GM23248 (cell line): ENCODE measurements around the gene GNAI1. TPM values are rescaled to one million over a fixed set of nuclear protein-coding genes. Genes with fewer than 3 reads are reported as not detected.

Source experiments
- DNase-seq: peaks from one replicate; pipeline ENCODE4 v3.0.0-alpha.2; 2015
- H2AFZ ChIP-seq: fragments of 200-600 bp; sonication (generic); 2 replicates; pipeline ENCODE4 v1.6.1; 2016; ENCODE audit warnings: antibody characterized with exemption
- H3F3A ChIP-seq: fragments of 200-600 bp; sonication (generic); 2 replicates; pipeline ENCODE4 v1.6.1; 2016; ENCODE audit warnings: mild to moderate bottlenecking, antibody characterized with exemption, mixed run types; ENCODE audit not compliant: insufficient read depth
- H3K27ac ChIP-seq: fragments of 200-600 bp; sonication (generic); 2 replicates; pipeline ENCODE4 v1.5.1; 2016; ENCODE audit warnings: mild to moderate bottlenecking
- H3K27me3 ChIP-seq: fragments of 200-600 bp; sonication (generic); replicated peaks from 2 replicates; pipeline ENCODE4 v1.6.1; 2016; ENCODE audit warnings: mild to moderate bottlenecking; ENCODE audit not compliant: insufficient read depth
- H3K36me3 ChIP-seq: fragments of 200-600 bp; sonication (generic); 2 replicates; pipeline ENCODE4 v1.6.1; 2016; ENCODE audit warnings: low read depth, mild to moderate bottlenecking
- H3K4me1 ChIP-seq: fragments of 200-600 bp; sonication (generic); 2 replicates; pipeline ENCODE4 v1.6.1; 2016; ENCODE audit warnings: mild to moderate bottlenecking; ENCODE audit not compliant: insufficient read depth
- H3K4me2 ChIP-seq: fragments of 200-600 bp; sonication (generic); one replicate; pipeline ENCODE4 v1.6.1; 2016; ENCODE audit warnings: mild to moderate bottlenecking; ENCODE audit not compliant: unreplicated experiment
- H3K4me3 ChIP-seq: fragments of 200-600 bp; sonication (generic); 2 replicates; pipeline ENCODE4 v1.5.1; 2016; ENCODE audit warnings: mild to moderate bottlenecking
- H3K79me2 ChIP-seq: fragments of 200-600 bp; sonication (generic); 2 replicates; pipeline ENCODE4 v1.6.1; 2016; ENCODE audit warnings: mild to moderate bottlenecking; ENCODE audit not compliant: insufficient read depth
- H3K9ac ChIP-seq: fragments of 200-600 bp; sonication (generic); 2 replicates; pipeline ENCODE4 v1.6.1; 2016; ENCODE audit warnings: mild to moderate bottlenecking
- H3K9me2 ChIP-seq: fragments of 200-600 bp; sonication (generic); 2 replicates; pipeline ENCODE4 v1.6.1; 2016; ENCODE audit warnings: mixed run types, mild to moderate bottlenecking, moderate library complexity; ENCODE audit not compliant: insufficient read depth
- H3K9me3 ChIP-seq: fragments of 200-600 bp; sonication (generic); one replicate; pipeline ENCODE4 v1.6.1; 2017; ENCODE audit warnings: low read depth
- H4K20me1 ChIP-seq: fragments of 200-600 bp; sonication (generic); 2 replicates; pipeline ENCODE4 v1.6.0; 2016; ENCODE audit not compliant: insufficient read depth
- EZH2 ChIP-seq: fragments of 200-600 bp; sonication (generic); IDR thresholded peaks from 2 replicates; pipeline ENCODE4 v1.6.1; 2018; ENCODE audit warnings: antibody characterized with exemption, mild to moderate bottlenecking; ENCODE audit not compliant: insufficient read depth, poor library complexity, severe bottlenecking
- EZH2phosphoT487 ChIP-seq: fragments of 200-600 bp; sonication (generic); IDR thresholded peaks from 2 replicates; pipeline ENCODE4 v1.6.1; 2018; ENCODE audit warnings: antibody characterized with exemption, moderate library complexity, mild to moderate bottlenecking, low read depth; ENCODE audit not compliant: insufficient read depth
- WGBS, 2 experiments: methylation state at CpG; one replicate each; pipeline ENCODE4 v1.1.6; 2015 to 2017; ENCODE audit warnings: low lambda C conversion rate in 2 of 2, low coverage in 1 of 2; ENCODE audit errors: missing lambda C conversion rate in 2 of 2; 5-methylcytosine and 5-hydroxymethylcytosine counted together
- in situ Hi-C: fragments of 300-500 bp; cut with MboI; formaldehyde crosslinking; loops from 2 replicates; pipeline ENCODE4 v1.15.0; 2020
- polyA plus RNA-seq: library from polyadenylated mRNA; unstranded; fragments of >200 nt; fragmentation: Nextera tagmentation; extraction: Ambion mirVana; gene quantifications from 2 replicates; pipeline ENCODE4 v1.2.1, GENCODE V29; 2016
- total RNA-seq: library from RNA; depleted of rRNA; stranded (reverse); fragments of >200 nt; shearing (Covaris generic); gene quantifications from 2 replicates; pipeline ENCODE4 v1.2.3, GENCODE V29; 2014

GNAI1 gene
- total and polyA plus RNA-seq, 2 experiments from 2014 or later, result 35.3 to 47.0 TPM

- no peaks in the 10 kb centered on the region for H3K4me1 ChIP-seq
- H3K79me2 ChIP-seq, result no peaks in the 10 kb centered on the region
- WGBS, 2 experiments, result 24 to 25% methylated on average over 2 of the region's 2 CpGs
- no peaks in the 10 kb centered on the region for H3F3A ChIP-seq
- no peaks in the 10 kb centered on the region for H4K20me1 ChIP-seq
- no peaks in the 10 kb centered on the region for H3K9me3 ChIP-seq
- TF ChIP-seq EZH2phosphoT487, result no peak
- TF ChIP-seq EZH2, result no peak
- H3K27ac ChIP-seq, result no peak overlapping the region
- H3K9ac ChIP-seq, result no peak overlapping the region
- no peak overlapping the region for H3K4me3 ChIP-seq
- H3K27me3 ChIP-seq, result no peaks in the 10 kb centered on the region
- H2AFZ ChIP-seq, result no peak overlapping the region
- no peaks in the 10 kb centered on the region for H3K9me2 ChIP-seq
- no peak overlapping the region for H3K4me2 ChIP-seq
- no peaks in the 10 kb centered on the region for H3K36me3 ChIP-seq
- in situ Hi-C loops, result no loop called here
- no peak for DNase-seq
These were observed 115.1 kb downstream of the GNAI1 start for GRCh38 chr7:80249619-80250295.

- Histone ChIP-seq H3K79me2 (no peaks in the 10 kb centered on the region), H2AFZ (no peak overlapping the region), H3K27me3 (no peaks in the 10 kb centered on the region), H3K4me3 (no peak overlapping the region), H4K20me1 (no peaks in the 10 kb centered on the region), H3F3A (no peaks in the 10 kb centered on the region), H3K4me2 (no peak overlapping the region), H3K9ac (no peak overlapping the region), H3K9me2 (0 out of 2 replicates have a peak, but pooled peaks cover 3% of the 10 kb centered on the region), H3K4me1 (no peaks in the 10 kb centered on the region), H3K36me3 (no peaks in the 10 kb centered on the region), H3K27ac (no peak overlapping the region), H3K9me3 (no peaks in the 10 kb centered on the region)
- TF ChIP-seq EZH2phosphoT487 (no peak), EZH2 (no peak)
- WGBS, 2 experiments, result 95 to 99% methylated on average over 4 of the region's 4 CpGs
- in situ Hi-C loops, result no loop called here
- DNase-seq, result no peak
These were observed 118.6 kb downstream of the GNAI1 start for GRCh38 chr7:80253237-80253636.

GRCh38 chr7:80253653-80254052, 119.0 kb downstream of the GNAI1 start:
- Histone ChIP-seq H3K27ac (no peak overlapping the region), H3K9ac (no peak overlapping the region), H3K4me2 (no peak overlapping the region), H3K36me3 (no peaks in the 10 kb centered on the region), H3K9me3 (no peaks in the 10 kb centered on the region), H2AFZ (no peak overlapping the region), H3K9me2 (0 out of 2 replicates have a peak, but pooled peaks cover 3% of the 10 kb centered on the region), H3K4me1 (no peaks in the 10 kb centered on the region), H3F3A (no peaks in the 10 kb centered on the region), H3K27me3 (no peaks in the 10 kb centered on the region), H3K79me2 (no peaks in the 10 kb centered on the region), H4K20me1 (no peaks in the 10 kb centered on the region), H3K4me3 (no peak overlapping the region)
- 76 to 82% methylated on average over 2 of the region's 2 CpGs for WGBS, 2 experiments
- no peak for DNase-seq
- in situ Hi-C loops, result no loop called here
- TF ChIP-seq EZH2phosphoT487 (no peak), EZH2 (no peak)

- H3F3A ChIP-seq, result no peaks in the 10 kb centered on the region
- TF ChIP-seq EZH2phosphoT487 (no peak), EZH2 (no peak)
- WGBS, 2 experiments, result 41 to 44% methylated on average over 1 of the region's 1 CpG
- H3K9me2 ChIP-seq, result 0 out of 2 replicates have a peak, but pooled peaks cover 3% of the 10 kb centered on the region
- in situ Hi-C loops, result no loop called here
- no peak overlapping the region for H3K4me3 ChIP-seq
- H3K27me3 ChIP-seq, result no peaks in the 10 kb centered on the region
- H3K9ac ChIP-seq, result no peak overlapping the region
- no peak overlapping the region for H3K4me2 ChIP-seq
- H3K4me1 ChIP-seq, result no peaks in the 10 kb centered on the region
- no peaks in the 10 kb centered on the region for H3K9me3 ChIP-seq
- H3K27ac ChIP-seq, result no peak overlapping the region
- H2AFZ ChIP-seq, result no peak overlapping the region
- no peaks in the 10 kb centered on the region for H3K79me2 ChIP-seq
- no peaks in the 10 kb centered on the region for H3K36me3 ChIP-seq
- no peak for DNase-seq
- no peaks in the 10 kb centered on the region for H4K20me1 ChIP-seq
These were observed 121.0 kb downstream of the GNAI1 start for GRCh38 chr7:80255656-80256055.
